ENCODE measurements around the gene PTPRA.
A peak's percentile ranks its signal among the peaks of the same experiment; 100 is the strongest.
"Not testable (repeated sequence)": the region's sequence is repeated elsewhere in the genome, so short reads cannot be mapped to it uniquely, and the experiment has no call there.

Gene PTPRA, protein sequence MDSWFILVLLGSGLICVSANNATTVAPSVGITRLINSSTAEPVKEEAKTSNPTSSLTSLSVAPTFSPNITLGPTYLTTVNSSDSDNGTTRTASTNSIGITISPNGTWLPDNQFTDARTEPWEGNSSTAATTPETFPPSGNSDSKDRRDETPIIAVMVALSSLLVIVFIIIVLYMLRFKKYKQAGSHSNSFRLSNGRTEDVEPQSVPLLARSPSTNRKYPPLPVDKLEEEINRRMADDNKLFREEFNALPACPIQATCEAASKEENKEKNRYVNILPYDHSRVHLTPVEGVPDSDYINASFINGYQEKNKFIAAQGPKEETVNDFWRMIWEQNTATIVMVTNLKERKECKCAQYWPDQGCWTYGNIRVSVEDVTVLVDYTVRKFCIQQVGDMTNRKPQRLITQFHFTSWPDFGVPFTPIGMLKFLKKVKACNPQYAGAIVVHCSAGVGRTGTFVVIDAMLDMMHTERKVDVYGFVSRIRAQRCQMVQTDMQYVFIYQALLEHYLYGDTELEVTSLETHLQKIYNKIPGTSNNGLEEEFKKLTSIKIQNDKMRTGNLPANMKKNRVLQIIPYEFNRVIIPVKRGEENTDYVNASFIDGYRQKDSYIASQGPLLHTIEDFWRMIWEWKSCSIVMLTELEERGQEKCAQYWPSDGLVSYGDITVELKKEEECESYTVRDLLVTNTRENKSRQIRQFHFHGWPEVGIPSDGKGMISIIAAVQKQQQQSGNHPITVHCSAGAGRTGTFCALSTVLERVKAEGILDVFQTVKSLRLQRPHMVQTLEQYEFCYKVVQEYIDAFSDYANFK

DNA sequence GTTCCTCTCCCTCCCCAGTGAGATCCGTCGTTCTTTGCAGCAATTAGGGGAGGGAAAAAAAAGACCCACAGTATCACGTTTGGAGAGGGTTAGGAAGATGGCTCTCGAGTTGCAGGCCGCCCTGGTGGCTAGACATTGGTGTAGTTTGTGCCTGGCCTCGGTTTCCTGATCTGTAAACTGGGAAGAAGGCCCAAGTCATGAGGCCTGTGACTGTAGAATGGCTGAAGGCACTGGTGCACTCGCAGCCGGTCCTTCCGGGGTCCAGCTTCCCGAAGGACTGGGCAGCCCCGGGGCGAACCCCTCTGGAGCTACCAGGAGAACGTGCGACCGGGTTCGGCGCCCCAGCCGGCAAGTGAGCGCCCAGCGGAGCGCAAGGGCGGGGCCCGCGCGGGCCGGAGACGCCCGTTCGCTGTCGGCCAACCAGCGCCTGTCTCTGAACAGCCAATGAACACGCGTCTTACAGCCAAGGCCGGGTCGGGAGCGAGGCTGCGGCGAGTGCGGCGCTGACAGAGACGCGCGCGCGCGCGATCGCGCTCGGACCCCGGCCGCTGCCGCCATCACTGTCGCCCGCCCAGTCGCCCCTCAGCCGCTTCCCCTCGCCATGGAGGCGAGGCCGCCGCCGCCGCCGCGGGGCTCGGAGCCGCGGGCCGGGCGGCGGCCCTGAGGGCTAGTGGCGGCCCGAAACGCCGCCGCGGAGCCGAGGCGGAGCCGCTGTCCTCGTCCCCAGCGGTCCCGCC lies at the start of gene PTPRA:
TSS of gene PTPRA (plus strand) at position 472 of the 737 bp plus-strand sequence. CDS start 90,797 bp downstream, outside the sequence.
- DNase-seq, result peak; percentile 90

DNA sequence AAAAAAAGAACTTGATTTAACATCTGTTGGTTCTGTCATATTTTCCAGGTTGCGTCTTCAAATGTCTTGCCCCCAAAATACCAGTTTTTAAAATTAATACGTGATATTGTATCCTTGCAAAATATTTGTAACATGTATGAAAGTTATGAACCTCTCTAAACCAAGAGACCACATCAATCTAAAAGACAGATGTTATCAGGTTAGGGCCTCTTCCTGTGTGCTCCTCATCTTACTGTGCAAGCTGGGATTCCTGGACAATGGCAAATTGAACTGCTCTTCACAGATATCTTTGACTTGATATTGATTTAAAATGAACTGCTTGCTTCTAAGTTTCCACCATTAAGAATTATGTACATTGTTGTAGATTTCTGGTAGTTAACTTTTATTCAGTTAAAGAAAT lies 47.5 kb upstream of the PTPRA start:
- no peak for DNase-seq

DNA sequence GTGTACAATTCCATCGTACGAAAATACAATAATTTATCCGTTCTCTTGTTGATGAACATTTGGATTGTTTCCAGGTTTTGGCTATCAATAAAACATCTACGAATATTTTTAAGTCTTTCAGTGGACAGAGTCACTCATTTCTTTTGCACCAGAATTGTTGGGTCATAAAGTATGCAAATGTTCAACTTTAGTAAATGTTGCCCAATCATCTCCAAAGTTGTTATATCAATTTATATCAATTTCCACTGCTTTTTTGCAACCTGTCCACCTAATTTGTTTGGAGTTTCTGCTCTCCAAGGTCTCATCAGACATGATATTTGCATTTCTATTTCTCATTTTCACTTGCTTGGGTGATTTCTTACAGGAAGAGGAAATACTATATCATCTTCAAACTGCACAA lies 46.6 kb upstream of the PTPRA start:
- DNase-seq, result no peak

DNA sequence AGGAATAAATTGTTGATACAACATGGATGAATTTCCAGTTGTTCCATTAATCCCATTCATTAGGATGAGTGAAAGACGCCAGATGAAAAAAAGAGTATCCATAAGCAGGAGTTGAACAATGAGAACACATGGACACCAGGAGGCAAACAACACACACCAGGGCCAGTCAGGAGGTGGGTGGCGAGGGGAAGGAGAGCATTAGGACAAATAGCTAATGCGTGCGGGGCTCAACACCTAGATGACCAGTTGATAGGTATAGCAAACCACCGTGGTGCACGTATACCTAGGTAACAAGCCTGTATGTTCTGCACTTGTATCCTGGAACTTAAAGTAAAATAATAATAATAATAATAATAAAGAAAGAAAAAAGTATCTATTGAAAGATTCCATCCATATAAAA lies 43.9 kb upstream of the PTPRA start:
- no peak for DNase-seq

GRCh38 chr20:2831206-2831605 lies 42.1 kb upstream of the PTPRA start:
- DNase-seq, result not testable (repeated sequence)

- DNase-seq, result no peak
Observed at GRCh38 chr20:2833761-2834160, 39.5 kb upstream of the PTPRA start.

DNA sequence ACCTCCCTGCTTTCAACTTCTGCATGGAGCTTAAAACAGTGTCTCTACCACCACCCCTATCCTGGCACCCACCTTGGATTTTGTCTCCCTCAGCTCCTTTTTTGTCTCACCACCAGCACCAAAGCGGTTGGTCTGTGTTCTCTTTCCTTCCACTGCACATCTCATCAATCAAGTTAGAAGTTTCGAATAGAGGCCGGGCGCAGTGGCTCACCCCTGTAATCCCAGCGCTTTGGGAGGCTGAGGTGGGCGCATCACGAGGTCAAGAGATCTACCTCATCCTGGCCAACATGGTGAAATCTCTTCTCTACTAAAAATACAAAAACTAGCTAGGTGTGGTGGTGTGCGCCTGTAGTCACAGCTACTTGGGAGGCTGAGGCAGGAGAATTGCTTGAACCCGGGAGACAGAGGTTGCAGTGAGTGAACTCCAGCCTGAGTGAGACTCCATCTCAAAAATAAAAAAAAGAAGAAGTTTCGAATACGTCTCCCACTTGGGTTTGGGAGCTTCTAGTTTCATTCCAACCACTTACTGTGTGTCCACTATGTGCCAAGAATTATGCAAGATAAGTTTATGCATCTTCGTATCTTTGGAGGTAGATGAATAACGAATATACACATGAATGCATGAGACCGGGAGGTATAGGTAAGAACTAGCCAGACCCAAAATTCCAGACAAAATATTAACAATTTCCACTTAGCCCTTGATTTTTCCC lies 38.7 kb upstream of the PTPRA start:
- DNase-seq, result no peak

- no peak for DNase-seq
Observed at GRCh38 chr20:2835331-2835796, 37.9 kb upstream of the PTPRA start.

- no peak for DNase-seq
Observed at GRCh38 chr20:2836035-2836434, 37.2 kb upstream of the PTPRA start.

GRCh38 chr20:2837221-2837960 lies 35.9 kb upstream of the PTPRA start:
- DNase-seq, result no peak

DNA sequence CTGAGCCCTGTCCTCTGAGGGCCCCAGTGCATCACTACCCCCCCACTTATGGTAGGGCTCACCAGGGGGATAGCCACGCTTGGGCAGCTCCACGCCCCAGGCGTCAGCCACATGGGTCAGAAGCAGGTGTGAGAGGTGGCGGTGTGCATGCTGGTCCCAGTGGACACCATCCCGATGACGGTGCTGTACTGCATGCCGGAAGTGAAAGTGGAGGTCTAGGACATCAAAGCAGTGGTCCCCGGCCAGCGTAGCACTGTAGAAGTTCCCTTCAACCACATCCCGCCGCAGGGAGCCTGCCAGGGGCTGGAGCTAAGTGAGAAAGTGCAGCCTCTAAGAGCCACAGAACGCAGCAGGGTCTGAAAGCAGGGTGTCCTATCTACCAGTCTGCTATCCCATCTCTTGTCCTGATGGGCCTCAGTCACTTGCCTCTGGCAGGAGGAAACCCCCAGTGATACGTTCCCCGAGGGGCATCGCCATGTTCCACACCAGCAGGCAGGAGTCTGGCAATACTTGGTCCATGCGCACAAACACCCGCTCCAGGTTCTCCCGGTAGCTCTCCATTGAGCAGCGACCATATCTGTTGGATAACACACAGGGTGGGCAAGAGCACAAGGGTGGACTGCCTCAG lies 35.0 kb upstream of the PTPRA start:
- no peak for DNase-seq

DNA sequence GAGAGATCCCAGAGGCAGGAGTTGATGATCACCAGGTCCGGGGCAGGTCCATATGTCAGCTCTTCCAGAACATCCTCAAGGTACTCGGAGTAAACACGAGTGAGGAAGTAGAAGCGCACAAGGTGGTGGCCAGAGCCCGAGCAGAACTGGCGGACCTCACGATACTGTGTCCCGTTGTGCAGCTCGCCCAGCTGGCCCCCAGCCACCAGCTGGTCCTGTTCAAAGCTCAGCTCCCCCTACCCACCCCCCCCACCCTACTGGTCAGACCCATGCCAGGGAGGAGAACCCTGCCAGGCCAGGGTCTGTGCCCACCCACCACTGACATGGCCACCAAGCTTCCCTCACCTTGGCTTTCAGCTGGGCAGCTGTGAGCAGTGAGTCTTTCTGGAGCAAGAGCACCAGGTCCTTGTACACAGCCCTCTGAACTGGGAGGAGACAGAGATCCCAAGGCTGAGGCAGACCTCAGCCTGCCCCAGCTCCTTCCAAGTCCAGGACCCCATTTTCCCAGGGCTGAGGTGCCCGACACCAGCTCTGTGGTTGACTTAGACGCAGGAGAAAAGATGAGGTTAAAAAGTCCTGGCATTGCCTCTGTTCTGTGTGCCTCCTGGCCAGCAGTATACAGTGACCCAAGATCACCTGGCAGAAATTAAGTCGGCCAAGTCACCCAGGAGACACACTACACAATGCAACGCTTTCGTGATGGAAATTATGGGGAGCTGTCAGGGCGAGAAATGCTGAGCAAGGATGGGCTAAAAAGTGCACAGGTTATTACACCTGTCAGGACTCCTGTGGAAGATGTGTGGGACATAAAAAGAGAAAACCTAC lies 34.2 kb upstream of the PTPRA start:
- DNase-seq, result no peak

DNA sequence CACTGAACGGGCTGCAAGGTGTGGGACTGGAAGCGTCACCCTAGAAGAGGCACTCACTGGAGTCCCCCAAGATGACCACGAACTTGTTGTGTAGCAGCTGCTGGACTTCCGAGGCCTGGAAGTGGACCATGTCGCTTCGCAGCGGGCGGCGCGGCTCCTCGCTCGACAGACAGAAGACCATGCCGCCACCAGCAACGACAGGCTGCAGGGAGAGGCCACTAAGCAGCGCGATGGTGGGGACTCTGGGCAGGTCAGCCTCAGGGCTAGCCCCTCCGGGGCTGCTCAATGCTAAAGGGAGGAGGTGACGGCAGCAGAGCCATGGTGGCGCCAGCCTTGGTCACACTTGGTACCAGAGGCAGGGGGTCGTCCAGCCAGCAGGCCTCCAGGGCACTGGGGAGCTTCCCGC lies 33.5 kb upstream of the PTPRA start:
- no peak for DNase-seq

DNA sequence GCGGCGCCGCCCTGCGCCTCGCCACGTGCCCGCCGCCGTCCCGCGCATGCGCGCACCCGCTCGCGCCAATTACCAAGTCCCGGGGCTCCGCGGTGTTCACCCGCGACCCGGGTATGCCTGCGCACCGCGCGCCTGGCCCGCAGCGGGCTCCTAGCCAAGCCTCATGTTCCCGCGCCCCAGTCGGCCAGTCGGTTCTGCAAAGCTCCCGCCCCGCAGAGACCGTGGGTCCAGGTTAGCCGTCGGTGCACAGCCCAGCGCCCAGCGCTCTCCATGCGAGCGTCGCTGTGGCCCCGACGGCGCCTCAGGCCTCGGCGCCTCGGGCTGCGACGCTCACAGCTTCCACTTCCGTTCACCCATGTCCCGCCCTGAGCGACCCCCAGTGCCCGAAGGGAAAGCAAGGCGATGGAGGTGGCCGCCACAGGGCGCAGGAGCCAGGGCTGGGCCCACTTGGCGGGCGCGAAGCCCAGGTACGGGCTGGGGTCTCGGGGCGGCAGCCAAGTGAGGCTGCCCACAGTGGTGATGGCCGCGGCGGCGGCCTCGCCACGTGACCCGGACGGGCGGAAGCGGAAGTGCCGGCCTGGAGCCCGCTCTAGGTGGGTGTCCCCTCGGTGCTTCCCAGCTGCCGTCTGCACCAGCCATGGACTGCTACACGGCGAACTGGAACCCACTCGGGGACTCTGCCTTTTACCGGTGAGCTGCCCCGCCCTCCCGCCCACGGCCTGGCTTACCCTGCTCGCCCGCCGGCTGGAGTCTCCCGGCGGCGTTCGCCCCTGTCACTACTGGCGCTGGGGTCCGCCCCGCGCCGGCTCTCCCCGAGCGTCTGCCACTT lies 32.9 kb upstream of the PTPRA start, which contains the start of the genes PCED1A and VPS16:
TSS of gene PCED1A (minus strand) at position 518 of the 829 bp plus-strand sequence. CDS start 743 bp downstream, outside the sequence.
TSS of gene VPS16 (plus strand) at position 608 of the 829 bp plus-strand sequence. CDS start at position 638, 30 bp downstream.
- DNase-seq, result peak; percentile 88

GRCh38 chr20:2840967-2841531 lies 32.2 kb upstream of the PTPRA start:
- no peak for DNase-seq

DNA sequence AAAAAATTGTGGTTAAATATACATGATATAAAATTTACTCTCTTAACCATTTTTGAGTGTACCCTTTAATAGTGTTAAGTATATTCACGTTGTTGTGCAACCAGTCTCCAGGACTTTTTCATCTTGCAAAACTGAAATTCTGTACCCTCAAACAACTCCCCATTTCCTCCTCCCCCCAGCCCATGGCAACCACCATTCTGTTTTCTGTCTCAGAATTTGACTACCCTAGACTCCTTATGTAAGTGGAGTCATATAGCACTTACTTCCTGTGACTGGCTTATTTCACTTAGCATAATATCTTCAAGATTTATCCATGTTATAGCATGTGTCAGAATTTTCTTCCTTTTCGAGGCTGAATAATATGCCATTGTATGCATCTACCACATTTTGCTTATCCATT lies 27.7 kb upstream of the PTPRA start:
- DNase-seq, result no peak

DNA sequence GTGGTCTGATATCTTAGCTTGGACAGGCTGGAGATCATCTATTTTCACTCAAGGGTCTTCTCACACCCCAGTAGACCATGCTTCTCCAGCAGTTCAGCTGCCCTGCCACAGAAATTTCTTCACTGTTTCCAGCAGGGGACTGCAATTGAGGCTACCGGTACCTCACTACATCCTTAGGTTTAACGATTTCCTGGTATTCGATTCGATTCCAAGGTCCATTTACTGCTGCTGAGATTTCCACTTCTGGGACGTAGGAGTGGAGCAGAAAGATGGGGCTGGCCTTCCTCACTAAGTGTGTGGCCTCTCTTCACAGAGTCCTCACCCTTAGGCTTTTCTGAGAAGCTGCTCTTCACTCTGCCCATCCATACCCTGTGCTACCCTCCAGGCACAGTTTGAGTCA lies 26.6 kb upstream of the PTPRA start:
- no peak for DNase-seq

- no peak for DNase-seq
Observed at GRCh38 chr20:2847802-2848201, 25.5 kb upstream of the PTPRA start.

DNA sequence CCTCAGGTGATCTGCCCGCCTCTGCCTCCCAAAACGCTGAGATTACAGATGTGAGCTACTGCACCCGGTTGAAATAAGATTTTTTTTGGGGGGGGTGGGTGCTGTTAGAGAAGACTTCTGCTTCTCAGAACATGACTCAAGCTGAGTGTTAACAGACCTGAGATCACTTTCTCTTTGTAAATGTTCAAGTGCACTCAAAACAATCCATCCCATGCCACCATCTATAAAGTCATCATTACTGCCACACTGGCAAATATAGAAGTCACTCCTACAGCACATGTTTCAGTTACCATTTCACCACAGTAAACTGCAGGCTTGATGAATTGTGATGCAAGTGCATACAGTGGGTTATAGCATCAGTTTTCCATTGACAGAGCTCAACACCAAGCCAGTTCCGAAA lies 23.8 kb upstream of the PTPRA start:
- no peak for DNase-seq

All from CD4-positive, alpha-beta T cell treated with Interleukin-15 for 1 hour (primary cell).